CD4-positive, alpha-beta T cell treated with Interleukin-15 for 1 hour (primary cell): Measurements from ENCODE around the gene PTPRJ.
A peak's percentile ranks its signal among the peaks of the same experiment; 100 is the strongest.

Experiments
- DNase-seq: peaks from one replicate; pipeline ENCODE4 v3.0.0-alpha.2; 2020

Gene PTPRJ

DNA sequence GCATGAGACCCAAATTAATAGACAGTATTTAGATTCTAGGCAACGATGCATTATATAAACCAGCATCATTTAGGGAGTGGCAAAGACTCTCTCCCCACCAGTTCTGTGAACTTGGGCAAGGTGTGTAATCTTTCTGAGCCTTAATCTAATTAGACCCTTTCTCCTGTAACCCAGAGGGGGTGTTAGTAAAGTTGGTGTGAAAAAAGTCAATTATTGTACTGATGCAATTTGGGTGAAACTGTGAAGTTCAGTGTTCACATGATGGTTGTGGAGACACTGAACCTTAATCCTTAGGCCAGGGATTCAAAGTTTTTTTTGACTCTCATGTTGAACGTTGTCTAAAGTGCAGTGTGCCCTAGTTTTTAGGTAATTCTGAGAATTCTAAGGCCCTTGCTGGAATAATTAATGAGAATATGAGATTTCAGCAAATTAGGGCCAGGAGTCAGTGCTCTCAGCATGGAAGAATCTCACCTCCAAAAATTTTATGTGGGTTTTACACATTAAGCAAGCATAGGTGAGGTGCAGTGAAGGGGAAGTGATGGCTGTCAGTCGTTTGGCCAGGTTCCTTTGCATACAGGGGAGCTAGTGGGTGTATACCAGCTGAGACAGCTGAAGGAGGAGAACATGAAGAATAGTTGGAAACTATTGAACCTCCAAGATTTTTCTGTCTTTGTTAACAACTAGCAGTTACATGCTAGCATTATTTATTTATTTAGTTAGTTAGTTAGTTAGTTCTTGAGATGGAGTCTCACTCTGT, 94.2 kb downstream of the PTPRJ start:
- no peak for DNase-seq

DNA sequence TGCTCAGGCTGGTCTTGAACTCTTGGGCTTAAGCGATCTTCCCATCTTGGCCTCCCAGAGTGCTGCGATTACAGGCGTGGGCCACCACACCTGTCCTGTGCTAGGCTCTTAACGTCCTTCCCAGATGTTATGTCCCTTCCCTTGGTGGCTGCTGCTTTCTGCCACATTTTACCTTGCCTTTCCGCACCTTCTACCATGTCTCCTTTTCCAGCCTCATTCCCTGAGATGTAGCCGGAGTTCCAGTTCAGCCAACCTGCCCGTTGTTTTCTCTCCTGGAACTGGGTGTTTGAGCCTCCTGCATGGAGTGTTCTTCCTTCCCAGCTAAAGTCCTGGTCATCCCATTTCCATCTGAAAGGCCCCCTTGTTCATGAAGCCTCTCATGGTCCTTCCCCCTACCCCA, 95.3 kb downstream of the PTPRJ start:
- no peak for DNase-seq

DNA sequence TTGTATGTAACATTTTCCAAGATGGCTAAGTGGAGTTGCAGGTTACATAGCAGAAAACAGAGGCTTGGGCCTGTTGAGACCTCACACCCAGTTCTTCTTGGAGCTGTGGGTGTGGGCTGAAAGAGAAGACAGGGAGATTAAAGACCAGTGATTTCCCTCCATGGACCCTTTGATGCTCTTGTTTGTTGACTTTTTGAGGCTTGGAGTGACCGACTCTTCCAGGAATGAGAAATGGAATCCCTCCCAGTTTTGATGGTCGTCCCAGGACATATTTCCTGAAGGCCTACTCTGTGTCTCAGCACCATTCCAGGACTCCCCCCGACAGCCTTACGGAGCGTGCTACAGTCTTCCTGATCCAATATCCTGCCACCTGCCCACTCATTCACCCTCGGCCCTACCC, 96.9 kb downstream of the PTPRJ start:
- DNase-seq = no peak

DNA sequence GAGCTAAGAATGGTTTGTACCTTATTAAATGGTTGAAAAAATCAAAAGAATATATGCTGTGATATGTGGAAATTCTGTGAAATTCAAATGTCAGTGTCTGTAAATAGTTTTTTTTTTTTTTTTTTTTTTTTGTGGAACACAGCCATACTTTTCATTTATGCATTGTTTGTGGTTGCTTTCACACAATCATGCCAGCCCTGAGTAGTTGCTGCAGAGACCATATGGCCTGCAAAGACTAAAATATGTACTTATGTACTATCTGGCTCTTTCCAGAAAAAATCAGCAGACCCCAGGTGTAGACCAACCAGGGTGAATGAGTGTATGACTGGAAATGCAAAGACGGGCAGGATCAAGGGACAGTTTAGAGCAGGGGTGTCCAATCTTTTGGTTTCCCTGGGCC, 98.3 kb downstream of the PTPRJ start:
- no peak for DNase-seq

DNA sequence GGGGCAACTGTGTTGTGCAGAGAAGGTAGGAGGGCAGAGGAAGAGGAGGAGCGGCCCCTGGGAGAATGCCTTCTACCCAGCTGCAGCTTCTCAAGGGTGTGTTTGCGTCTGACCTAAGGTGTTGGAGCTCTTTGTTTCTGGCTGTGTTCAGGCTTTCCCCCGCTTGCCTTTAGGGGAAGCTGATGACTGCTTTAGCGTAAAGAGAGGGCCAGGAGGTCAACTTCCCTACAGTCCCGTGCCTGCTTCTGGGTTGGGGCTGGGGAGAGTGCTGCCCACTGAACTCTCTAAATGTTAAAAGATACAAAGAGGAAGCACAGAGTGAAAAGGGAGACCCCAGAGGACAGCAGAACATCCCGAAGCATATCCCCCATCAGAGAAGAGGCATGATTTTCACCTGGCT, 99.2 kb downstream of the PTPRJ start:
- DNase-seq = no peak

DNA sequence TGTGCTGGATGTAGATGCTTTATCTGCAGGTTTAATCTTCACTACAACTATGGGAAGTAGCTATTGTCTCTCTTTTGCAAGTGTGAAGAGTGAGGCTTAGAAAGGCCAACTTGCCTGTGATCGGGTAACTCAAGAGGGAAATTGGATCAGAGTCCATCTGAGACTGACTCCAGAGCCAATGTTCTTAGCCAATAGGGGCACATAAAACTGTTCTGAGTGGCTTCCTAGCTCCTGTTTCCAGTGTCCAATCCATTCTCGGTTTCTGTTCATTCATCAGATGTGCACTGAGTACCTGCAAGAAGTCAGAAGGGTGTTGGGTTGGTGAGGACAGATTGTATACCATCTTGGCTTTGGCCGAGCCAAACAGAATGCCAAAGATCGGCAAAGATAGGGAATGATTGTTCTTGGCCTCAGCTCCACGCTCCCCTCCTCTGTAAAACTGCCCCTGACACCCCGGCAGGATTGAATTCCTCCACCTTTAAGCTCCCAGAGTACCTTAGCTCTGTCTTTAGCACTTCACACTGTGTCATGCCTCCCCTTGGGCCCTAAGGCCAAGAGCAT, 100.0 kb downstream of the PTPRJ start:
- no peak for DNase-seq

DNA sequence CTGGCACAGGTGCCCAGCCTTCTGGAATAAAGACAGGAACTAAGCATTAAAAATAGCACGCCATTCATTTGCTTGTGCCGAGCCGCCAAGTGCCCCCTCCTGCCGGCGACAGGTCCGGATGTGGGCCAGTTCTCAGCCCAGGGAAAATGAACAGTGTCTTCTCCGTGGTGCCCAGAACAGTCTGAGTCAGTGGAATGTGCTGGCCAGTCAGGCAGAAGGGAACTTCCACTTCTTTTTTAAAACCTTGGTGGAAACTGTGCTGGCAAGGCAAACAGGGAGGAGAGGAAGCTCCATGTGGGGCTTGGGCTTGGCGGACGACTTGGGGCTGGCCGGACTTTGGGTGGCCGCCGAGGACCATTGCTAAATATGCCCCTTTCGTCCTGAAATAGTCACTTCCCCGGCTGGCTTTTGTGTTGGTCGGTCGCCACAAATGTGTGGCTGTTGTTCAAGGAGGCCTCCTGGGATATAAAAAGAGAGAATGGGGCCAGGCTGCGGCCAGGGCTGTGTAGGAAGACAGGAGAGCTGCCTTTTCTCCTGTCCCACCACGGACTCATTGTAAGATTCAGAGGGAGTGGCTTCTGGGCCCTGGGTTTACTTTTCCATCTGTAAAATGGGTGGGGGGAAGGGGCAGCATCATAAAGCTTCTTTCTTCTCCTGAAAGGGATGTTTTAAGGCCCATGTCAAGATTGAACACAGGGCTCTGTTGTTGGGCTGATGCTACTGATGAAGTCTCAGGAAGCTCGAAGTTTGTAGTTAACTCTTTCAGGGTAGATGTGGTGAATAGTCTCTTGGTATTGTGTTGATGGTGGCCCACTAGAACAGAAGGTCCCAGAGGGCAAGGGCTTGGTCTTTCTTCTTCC, 101.0 kb downstream of the PTPRJ start:
- DNase-seq = peak; percentile 41

DNA sequence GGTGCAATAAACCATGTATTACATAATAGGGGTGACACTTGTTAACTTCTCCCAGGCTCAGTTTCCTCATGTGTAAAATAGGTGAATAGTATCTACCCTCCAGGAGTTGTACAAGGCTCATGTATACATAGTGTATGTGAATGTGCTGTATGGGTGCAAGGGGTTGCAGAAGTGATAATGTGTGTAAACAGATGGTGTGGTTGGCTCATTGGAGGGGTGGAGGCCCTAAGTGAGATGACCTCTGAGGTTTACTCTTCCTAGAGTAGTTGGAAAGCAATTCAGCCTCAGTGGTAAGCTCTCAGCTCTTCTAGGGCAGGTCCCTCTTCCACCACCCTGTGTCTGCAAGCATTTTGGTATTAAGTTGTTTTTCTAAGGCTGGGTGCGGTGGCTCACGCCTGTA, 102.4 kb downstream of the PTPRJ start:
- no peak for DNase-seq

DNA sequence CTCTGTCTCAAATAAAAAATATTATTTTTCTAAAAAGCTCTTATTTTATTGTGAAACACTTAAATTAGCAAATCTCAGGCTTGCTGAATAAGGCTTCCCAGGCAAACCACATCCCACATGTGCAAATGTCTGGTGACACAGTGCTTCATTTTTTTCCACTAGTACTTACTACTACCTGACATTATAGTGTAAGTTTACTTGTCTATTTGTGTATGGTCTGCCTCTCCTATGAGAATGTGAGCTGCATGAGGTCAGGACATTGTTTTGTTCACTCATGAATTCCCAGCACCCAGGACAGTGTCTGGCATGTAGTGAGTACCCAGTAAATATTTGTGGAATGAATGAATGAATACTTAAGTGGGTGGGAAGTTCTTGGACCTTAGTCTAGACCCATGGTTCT, 103.1 kb downstream of the PTPRJ start:
- no peak for DNase-seq

DNA sequence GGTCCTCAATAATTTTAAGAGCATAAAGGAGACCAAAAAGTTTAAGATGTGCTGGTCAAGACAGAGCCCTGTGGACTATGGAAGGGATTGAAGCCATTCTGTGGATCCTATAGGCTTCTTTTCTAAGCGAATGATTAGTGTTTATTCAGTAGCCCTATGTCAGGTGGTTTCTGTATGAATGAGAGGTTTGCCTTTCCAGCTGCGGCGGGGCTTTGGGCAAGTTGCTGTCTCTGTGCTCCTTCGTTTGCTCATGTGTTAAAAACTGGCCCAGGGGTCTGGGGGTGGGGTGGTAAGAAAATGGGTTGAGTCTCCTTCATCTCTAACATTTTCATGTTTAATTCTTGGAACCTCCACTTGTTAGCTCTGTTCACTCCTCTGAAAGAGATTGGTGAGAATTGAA, 105.3 kb downstream of the PTPRJ start:
- DNase-seq = no peak

DNA sequence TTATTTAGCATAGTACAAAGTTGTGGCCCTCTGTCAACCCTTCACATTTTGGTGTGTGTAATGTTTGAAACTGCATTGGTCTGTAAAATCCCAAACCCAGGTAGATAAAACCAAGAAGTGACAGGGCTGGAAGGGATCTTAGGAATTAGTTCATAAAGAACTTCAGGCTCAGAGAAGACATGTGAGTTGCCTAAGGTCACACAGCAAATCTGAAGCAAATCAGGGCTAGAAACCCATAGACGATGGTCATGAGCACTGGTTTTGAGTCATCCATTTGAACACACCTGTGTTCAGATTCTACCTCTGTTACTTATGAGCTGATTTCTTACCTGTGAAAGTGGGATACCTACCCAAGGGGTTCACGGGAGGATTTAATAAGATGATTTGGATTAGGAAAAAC, 107.1 kb downstream of the PTPRJ start:
- no peak for DNase-seq

DNA sequence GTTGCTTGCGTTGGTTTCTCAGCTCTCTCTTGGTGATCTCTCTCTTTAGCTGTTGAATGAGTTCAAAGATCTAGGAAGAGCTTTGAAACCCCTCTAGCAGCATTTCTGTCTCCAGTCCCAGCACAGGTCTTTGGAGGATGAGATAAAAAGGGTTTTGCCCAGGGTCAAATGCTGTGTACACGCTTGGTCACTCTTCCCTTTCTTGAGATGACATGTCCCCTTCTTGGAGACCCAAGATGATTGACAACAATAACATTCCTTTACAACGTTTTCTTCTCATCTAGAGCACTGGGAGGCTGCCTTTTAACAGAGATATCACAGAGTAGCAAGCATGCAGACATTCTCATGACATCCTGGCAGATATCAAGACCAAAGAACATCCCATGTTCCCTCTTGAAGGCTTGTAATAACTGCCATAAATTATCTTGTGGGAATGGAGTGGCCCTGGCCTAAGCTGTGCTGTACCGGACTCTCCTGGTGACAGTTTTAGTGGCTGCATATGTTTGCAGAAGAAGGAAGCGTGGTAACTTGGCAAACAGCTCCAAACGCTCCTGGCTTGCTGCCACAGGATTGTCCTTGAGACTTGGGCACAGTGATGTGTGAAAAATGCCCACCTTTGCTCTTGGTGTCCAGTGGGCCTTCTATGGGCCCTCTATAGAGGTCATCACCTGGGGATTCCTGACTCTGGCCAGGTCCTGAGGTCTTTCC, 107.8 kb downstream of the PTPRJ start:
- DNase-seq = no peak

DNA sequence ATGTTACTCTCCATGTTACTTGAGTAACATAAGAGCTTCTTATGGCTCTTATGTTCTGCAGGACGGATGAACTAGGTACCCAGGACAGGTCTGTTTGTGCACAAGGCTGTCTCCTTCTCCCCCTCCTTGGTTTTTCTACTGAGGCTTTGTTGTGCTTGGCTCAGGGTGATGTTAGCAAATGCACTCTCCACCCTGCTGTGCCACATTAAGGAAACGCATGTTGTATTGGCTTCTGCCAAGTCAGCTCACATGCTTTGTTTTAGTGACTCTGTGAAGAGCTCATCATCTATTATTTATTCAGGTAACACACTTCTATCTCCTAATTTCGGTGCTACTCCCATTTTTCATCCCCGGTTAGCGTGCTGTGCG, 108.3 kb downstream of the PTPRJ start:
- no peak for DNase-seq

DNA sequence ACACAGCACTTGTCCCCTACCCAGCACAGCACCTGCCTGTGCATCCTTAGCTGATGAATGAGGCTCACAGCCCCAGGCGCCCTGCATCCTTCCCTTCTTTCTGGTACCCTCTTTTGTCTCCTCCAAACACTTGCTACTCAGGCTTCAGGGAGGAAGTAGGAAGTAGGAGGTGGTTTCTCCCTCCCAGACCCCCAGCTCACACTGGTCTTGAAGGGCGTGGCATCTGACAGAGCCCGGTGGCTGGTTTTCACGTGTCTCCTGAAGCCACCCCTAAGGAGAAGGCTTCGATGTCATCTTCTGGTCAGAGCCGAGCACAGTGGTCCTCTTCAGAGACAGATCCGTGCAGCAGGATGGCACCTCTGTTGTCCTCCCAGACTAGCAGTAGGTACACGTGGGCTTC, 109.8 kb downstream of the PTPRJ start:
- DNase-seq = no peak

DNA sequence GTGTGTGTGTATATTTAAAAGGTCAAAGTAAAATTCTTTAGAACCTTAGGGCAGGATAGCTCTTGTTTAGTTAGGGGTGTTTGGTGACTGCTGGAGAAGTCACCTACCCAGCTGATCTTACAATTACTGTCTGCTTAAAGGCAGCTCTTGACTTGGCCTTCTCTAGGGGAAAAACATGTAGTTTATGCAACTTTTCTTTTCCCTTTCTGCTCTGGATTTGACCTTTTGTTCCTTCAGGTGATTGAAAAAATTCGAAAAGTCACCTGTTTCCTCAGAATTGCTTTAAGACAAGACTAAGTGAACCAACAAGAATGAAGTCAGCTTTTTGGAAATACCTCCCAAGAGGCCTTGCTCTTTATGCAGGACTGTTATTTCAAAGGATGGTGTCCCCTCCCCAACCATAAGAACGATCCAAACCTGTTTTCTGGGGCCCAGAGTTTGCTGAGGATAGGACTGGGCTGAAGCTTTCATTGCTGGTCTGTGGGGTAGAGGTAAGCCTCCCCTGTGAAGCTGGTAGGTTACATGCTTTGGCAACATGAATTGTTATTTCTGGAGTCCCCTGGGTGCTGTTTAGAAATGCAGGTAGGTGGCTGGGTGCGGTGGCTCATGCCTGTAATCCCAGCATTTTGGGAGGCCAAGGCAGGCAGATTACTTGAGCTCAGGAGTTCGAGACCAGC, 111.2 kb downstream of the PTPRJ start:
- DNase-seq = no peak

DNA sequence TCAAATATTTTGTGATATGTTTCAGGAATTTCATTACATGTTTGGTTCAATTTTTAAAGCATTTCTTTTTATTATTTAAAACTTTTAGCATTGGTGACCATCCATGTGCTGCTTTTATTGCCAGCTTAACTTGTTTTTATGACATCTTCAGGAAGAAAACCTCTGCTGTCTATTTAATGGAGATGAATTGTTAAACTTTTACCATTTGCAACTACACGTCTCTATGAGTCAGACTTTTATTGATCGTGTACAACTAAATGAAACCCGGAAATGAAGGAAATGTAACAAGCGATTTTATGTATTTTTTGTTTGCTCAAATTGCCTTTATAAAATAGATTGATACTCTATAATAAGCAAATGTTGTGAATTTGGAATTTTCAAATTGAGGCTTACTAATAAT, 113.0 kb downstream of the PTPRJ start:
- no peak for DNase-seq

DNA sequence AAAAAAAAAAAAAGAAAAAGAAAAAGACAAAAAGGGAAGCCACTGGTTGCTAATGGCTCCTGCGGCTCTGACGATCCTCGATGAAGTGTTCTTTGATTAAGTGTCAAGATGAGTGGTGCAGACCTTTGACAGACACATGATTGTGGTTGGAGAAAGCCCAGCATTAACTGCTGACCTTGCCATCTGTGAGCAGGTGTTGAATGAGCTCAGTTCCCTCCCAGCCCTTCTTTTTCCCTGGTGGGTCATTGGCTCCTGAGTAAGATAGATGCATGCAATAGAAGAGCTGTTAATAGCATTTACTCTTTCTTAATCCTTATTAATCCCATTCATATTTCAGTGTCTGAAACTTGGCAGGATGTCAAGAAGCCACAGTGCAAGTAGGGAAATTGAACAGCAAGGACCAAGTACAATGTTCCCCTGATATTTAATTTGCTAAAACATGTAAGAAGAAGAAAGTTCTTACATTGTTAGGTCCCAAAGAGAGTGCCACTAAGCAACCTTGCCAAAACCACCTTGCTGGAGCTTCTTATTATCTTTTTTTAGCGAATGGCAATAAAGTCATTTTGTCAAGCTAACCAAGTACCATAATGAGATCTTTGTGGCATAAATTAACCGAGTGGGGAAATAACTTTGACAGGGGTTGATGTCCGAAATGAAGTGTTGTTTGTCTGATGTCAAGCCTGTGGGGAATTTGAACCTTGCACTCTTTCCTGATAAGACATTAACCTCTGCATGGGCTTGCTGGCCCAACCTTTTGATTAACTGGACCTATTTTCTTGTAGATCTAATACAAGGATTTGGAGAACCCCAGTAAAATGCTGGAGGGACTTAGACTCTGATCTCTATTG, 113.7 kb downstream of the PTPRJ start:
- DNase-seq = no peak

DNA sequence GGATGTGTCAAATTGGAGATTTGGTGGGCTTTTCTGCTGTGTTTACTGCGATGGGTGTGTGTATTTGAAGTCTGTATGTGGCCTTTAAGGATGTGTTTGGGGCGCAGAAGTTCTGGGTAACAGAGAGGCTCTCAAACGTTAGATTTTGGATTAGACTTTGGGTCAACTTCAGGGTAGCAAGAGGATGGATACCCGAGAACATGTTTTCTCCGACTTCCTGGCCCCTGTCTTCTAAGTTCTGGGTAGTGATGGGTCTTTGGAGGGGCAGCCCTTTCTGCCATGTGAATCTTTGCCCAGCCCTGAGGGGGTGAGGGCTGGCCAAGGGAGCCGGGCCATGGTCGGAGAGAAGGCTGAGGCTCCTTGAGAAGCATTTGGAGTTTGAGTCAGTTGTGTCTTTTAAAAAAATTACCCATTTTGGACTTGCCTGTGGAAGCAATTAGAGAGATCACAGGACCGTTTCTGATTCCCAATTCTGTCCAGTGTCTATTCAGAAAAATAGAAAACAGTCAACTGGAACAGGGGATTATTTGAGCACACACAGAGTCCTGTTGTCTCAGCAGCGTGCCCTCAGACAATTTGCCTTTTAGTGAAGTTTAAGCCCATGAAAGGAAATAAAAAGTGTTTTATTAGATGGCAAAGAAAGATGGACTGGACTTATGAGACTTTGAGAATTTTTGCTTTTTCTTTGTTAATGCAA, 114.4 kb downstream of the PTPRJ start:
- DNase-seq = no peak

DNA sequence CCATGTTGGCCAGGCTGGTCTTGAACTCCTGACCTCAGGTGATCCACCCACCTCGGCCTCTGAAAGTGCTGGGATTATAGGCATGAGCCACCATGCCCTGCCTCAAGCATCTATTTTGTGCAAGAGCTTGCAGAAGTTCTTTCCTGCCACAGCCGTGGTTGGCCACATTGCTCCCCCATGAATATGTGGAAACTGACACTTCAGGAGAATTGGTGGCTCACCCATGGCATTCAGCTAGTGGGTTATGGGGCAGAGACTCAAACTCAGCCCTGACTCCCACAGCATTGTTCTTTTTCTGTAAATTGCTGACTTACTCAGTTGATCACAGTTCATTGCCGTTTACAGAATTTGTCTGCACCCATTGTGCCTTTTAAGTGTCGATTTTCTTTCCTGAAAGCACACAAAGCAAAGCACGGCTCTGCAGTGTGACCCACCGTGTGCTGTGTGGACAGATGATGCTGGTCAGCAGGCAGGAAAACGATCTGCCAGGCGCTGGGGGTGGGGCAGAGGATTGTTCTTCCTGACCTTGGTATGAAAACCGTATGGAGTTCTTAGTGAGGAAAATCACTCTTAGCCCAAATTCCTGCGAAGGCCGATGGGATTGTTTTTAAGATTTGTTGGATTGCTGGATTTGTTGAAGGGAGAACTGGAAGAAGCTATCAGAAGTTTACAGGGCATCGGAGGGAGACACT, 115.6 kb downstream of the PTPRJ start:
- no peak for DNase-seq
